Esophagus squamous epithelium (tissue), 5 donors: ENCODE results near the gene RAP2C. TPM values are rescaled to one million over a fixed set of nuclear protein-coding genes. Genes with fewer than 3 reads are reported as not detected.

Source experiments
- DNase-seq: peaks from one replicate; lab custom pipeline; 2025; lab: John Stamatoyannopoulos, UW
- H3K27ac ChIP-seq, 4 donors: fragments of 200-600 bp; sonication (generic); one replicate each; pipeline ENCODE4 v1.5.1; 2016 to 2019; ENCODE audit warnings: mild to moderate bottlenecking in 1 of 4
- H3K27me3 ChIP-seq, 4 donors: fragments of 200-600 bp; sonication (generic); 1 replicate in 3 of 4; 2 replicates in 1 of 4; pipeline versions ENCODE4 v1.5.1 to v1.6.0; 2017 to 2021; ENCODE audit warnings: antibody characterized with exemption in 1 of 4
- H3K36me3 ChIP-seq, 3 donors: fragments of 200-600 bp; sonication (generic); one replicate each; pipeline ENCODE4 v1.5.1; 2016 to 2019
- H3K4me1 ChIP-seq, 3 donors: fragments of 200-600 bp; sonication (generic); one replicate each; pipeline ENCODE4 v1.5.1; 2017 to 2019
- H3K4me3 ChIP-seq, 4 donors: fragments of 200-600 bp; sonication (generic); 1 replicate in 3 of 4; 2 replicates in 1 of 4; pipeline ENCODE4 v1.5.1; 2016 to 2019; ENCODE audit warnings: mild to moderate bottlenecking in 2 of 4, moderate library complexity in 1 of 4
- H3K9me3 ChIP-seq, 3 donors: fragments of 200-600 bp; sonication (generic); one replicate each; pipeline ENCODE4 v1.5.1; 2016 to 2019
- POLR2A ChIP-seq, 4 donors: fragments of 450-650 bp; IDR thresholded peaks; one replicate each; pipeline ENCODE4 v1.6.1; 2017; ENCODE audit warnings: antibody characterized with exemption in 4 of 4, mild to moderate bottlenecking in 4 of 4, moderate library complexity in 3 of 4
- WGBS, 2 donors: methylation state at CpG; one replicate each; pipeline ENCODE4 v1.1.5; 2018; 5-methylcytosine and 5-hydroxymethylcytosine counted together
- intact Hi-C: fragments of 100-400 bp; cut with DNase I; formaldehyde crosslinking; loops from one replicate; pipeline ENCODE4 v1.15.0; 2022
- total RNA-seq, 4 donors: library from RNA; depleted of rRNA; stranded (reverse); fragments of >200 nt; gene quantifications; one replicate each; pipeline ENCODE4 v1.1.0, GENCODE V29; 2016
- TF ChIP-seq, protein P1 (sequence below), 6 experiments: fragments of 450-650 bp in 4 of 6; fragments of 200-600 bp in 2 of 6; sonication (generic) in 2 of 6; IDR thresholded peaks; one replicate each; pipeline ENCODE4 v1.5.1; 2016 to 2019; ENCODE audit warnings: antibody characterized with exemption in 6 of 6, mild to moderate bottlenecking in 4 of 6, moderate library complexity in 4 of 6
- donor health status: DM: yes; HTN: yes; CAD: no.

RAP2C gene
- 10 to 100 TPM; 13.8 to 25.0 (median 19.9) TPM for total RNA-seq

DNA sequence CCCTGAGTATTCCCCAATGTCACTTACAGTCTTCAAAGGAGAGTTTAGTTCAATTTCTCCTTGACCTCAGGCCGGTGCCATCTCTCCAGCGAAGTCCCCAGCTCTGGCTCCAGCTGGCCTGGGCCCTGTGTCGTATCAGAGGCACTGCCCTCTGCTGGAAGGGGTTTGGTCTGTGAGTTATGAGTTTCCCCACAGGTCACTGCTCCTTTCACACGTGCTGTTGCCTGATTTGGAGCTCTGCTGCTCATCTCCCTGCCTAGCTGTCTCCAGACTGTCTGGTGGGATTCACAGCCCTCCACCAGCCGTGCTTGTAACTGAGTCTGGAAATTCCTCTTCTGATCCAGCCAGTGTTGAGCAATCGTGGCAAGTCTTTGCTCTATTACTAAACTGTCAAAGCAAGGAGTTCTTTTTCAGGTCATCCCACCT is at the start of gene RAP2C:
TSS of gene RAP2C (minus strand) at position 105 of the 426 bp plus-strand sequence. CDS start 2,179 bp downstream, outside the sequence.
- 7 to 19% methylated on average over 2 to 4 of the region's 6 CpGs for WGBS, 2 donors
- Histone ChIP-seq H3K9me3 (no peaks in the 10 kb centered on the region), H3K4me3 (peak within 1 kb of the TSS; percentile 64 to 83 (median 77)), H3K27ac (peak within 1 kb of the TSS; percentile 93 to 99 (median 98)), H3K4me1 (peaks cover 0 to 36% (median 6%) of the 10 kb centered on the region in 3 donors), H3K36me3 (no peaks in the 10 kb centered on the region), H3K27me3 (no peaks in the 10 kb centered on the region)
- TF ChIP-seq, protein P1, sequence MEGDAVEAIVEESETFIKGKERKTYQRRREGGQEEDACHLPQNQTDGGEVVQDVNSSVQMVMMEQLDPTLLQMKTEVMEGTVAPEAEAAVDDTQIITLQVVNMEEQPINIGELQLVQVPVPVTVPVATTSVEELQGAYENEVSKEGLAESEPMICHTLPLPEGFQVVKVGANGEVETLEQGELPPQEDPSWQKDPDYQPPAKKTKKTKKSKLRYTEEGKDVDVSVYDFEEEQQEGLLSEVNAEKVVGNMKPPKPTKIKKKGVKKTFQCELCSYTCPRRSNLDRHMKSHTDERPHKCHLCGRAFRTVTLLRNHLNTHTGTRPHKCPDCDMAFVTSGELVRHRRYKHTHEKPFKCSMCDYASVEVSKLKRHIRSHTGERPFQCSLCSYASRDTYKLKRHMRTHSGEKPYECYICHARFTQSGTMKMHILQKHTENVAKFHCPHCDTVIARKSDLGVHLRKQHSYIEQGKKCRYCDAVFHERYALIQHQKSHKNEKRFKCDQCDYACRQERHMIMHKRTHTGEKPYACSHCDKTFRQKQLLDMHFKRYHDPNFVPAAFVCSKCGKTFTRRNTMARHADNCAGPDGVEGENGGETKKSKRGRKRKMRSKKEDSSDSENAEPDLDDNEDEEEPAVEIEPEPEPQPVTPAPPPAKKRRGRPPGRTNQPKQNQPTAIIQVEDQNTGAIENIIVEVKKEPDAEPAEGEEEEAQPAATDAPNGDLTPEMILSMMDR (IDR thresholded peaks at IDR 0.05), result peak in 5 of 6 experiments; percentile 43 to 60 (median 50)
- TF ChIP-seq POLR2A (IDR thresholded peaks at IDR 0.05), result peak in 1 of 4 donors; percentile 36
- DNase-seq, result peak; percentile 16
- intact Hi-C loops, result no loop called here

DNA sequence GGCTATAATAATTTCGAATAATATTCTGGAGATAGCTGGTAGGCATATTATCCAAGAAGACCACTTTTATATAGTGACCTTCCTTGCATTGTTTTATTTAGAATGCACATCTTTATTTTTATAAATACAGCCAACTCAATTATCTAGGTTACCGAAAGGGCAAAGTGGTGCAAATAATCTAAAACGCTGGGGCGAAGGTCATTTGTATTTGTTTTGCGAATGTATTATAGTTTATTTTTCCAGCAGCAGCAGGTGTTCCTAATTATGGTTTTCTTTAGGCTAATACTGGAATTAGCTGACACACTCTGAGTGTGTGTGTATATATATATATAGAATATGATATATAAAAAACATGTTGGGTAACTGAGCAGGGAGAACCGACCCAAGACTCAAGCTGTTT is 48.1 kb upstream of the RAP2C start:
- no peaks in the 10 kb centered on the region for H3K27me3 ChIP-seq
- H3K27ac ChIP-seq, result no peak overlapping the region
- no peaks in the 10 kb centered on the region for H3K36me3 ChIP-seq
- no peak for TF ChIP-seq POLR2A (IDR thresholded peaks at IDR 0.05)
- TF ChIP-seq, protein P1 (IDR thresholded peaks at IDR 0.05), result no peak
- H3K4me1 ChIP-seq, result peaks cover 0 to 30% (median 7%) of the 10 kb centered on the region in 3 donors
- no peak for DNase-seq
- no peaks in the 10 kb centered on the region for H3K9me3 ChIP-seq
- intact Hi-C loops, result no loop called here
- H3K4me3 ChIP-seq, result no peak overlapping the region
- WGBS, 2 donors, result 80 to 81% methylated on average over 6 of the region's 6 CpGs

DNA sequence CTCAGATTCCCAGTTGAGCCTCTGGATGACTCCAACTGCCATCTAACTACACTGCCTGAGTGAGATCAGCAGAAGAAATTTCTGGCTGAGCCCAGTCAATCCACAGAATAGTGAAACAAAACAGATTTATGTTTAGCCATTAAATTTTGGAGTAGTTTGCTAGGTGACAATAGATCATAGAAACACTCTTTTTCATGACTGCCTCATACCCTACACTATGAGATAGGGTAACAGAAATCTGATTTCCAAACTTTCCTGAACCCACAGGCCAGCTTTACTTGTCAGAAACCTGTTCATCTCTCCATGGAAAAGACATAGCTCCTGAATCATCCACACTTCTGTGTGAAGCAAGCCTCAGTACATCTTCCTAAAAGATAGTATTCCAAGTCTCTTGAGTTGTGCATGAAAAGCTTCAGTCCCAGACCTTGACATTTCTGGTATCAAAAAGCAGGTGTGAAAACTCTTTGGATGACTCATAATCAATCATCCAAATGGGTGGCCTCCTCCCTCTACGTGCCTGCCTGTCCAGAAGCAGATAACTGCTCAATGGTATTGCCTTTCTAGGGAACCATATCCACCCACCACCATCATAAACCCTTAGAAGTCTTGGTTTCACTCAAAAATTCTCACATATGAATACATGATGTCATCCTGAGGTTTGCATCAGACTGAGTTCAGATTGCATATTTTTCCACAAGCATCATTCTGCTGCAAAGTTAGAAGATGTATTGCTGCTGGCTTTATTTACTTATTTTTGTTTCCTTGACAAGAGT is 47.5 kb upstream of the RAP2C start:
- intact Hi-C loops, result no loop called here
- H3K27ac ChIP-seq, result no peak overlapping the region
- no peak for DNase-seq
- 13% methylated on average over 1 of the region's 1 CpG for WGBS, 2 donors
- no peaks in the 10 kb centered on the region for H3K9me3 ChIP-seq
- H3K36me3 ChIP-seq, result no peaks in the 10 kb centered on the region
- H3K27me3 ChIP-seq, result no peaks in the 10 kb centered on the region
- peaks cover 0 to 23% (median 7%) of the 10 kb centered on the region in 3 donors for H3K4me1 ChIP-seq
- no peak overlapping the region for H3K4me3 ChIP-seq
- TF ChIP-seq, protein P1 (IDR thresholded peaks at IDR 0.05), result no peak
- no peak for TF ChIP-seq POLR2A (IDR thresholded peaks at IDR 0.05)

DNA sequence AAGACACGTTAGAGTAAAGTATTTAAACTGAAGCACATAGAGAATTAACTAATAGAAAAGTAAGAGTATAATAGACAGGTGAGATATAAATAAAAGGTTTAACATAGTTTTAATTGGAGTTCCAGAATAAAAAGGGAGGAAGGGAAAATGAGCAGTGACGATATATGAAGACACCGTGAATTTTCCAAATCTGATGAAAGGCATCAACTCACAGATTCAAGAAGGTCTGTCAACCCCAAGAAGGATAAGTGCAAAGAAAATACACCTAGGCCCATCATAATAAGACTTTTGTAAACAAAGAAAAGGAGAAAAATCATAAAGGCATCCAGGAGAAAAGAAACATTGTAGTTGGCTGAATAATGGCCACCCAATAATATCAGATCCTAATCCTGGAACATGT is 43.9 kb upstream of the RAP2C start:
- TF ChIP-seq, protein P1 (IDR thresholded peaks at IDR 0.05), result no peak
- TF ChIP-seq POLR2A (IDR thresholded peaks at IDR 0.05), result no peak
- Histone ChIP-seq H3K4me1 (peaks cover 0 to 4% (median 0%) of the 10 kb centered on the region in 3 donors), H3K27ac (no peak overlapping the region), H3K27me3 (no peaks in the 10 kb centered on the region), H3K36me3 (no peaks in the 10 kb centered on the region), H3K4me3 (no peak overlapping the region), H3K9me3 (no peaks in the 10 kb centered on the region)
- 76 to 89% methylated on average over 3 of the region's 3 CpGs for WGBS, 2 donors
- intact Hi-C loops, result no loop called here
- no peak for DNase-seq

DNA sequence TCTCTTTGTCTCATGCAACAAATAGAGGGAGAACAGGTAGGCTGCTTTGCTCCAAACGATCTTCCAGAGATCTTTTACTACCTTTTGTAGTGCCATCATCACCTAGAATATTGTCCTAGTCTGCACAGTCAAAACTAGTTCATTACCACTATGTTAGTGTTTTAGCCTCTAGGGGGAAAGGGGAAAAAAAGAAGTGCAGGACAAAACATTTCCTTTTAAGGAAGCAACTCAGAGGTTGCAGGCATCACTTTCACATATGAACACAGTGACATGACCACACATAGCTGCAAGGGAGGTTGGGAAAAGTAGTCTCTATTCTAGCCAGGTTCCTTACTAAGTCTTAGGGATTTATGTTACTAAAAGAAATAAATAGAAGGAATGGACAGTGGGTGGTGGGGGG is 39.3 kb upstream of the RAP2C start:
- H3K4me3 ChIP-seq, result no peak overlapping the region
- intact Hi-C loops, result no loop called here
- 55 to 89% methylated on average over 1 of the region's 1 CpG for WGBS, 2 donors
- DNase-seq, result no peak
- no peaks in the 10 kb centered on the region for H3K9me3 ChIP-seq
- TF ChIP-seq, protein P1 (IDR thresholded peaks at IDR 0.05), result no peak
- no peak overlapping the region for H3K27ac ChIP-seq
- no peaks in the 10 kb centered on the region for H3K36me3 ChIP-seq
- no peaks in the 10 kb centered on the region for H3K27me3 ChIP-seq
- no peaks in the 10 kb centered on the region for H3K4me1 ChIP-seq
